ENCODE results near the gene BTBD6.

BTBD6 gene

DNA sequence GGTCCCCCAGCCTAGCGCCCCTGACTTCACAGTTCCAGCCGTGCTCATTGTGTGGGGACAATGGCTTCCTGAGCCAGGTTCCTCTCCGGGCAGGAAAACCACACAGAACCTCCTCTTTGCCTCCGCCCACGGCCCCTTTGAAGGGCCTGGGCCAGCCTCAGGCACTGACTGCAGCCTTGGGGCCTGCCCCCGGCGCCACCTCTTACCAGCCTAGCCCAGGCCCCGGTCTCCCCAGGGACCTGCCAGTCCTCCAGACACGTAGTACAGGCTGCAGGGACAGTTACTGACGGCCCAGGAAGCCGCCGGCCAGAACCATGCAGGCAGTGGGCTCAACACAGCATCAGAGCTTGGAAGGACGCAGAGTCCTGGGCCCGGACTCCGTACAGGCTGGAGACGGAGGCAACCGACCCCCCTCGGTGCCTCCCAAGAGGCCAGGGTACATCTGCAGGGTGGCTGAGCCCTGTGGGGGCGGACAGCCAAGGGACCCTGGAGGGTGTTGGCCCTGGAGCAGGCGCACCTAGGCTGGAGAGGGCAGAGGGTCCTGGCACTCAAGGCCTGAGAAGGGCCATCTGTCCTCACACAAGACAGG, 46.3 kb upstream of the BTBD6 start:
- CTCF ChIA-PET: interaction anchor here (0.5 to 2.0 kb wide), 7 partner anchors 16 to 1215 kb away, joined by 3 to 8 read pairs (median 3); partner anchors contain the start of gene NUDT14
- POLR2A ChIA-PET: no interaction called here

GRCh38 chr14:105203057-105203531, 45.2 kb upstream of the BTBD6 start:
- ChIA-PET CTCF (interaction anchor here (0.8 to 2.3 kb wide), 7 partner anchors 18 to 149 kb away, joined by 3 to 8 read pairs (median 3); partner anchors contain the start of gene NUDT14), POLR2A (no interaction called here)
- peak; percentile 85 for DNase-seq (ENCODE audit: extremely low spot score)
- TF ChIP-seq, protein P1, sequence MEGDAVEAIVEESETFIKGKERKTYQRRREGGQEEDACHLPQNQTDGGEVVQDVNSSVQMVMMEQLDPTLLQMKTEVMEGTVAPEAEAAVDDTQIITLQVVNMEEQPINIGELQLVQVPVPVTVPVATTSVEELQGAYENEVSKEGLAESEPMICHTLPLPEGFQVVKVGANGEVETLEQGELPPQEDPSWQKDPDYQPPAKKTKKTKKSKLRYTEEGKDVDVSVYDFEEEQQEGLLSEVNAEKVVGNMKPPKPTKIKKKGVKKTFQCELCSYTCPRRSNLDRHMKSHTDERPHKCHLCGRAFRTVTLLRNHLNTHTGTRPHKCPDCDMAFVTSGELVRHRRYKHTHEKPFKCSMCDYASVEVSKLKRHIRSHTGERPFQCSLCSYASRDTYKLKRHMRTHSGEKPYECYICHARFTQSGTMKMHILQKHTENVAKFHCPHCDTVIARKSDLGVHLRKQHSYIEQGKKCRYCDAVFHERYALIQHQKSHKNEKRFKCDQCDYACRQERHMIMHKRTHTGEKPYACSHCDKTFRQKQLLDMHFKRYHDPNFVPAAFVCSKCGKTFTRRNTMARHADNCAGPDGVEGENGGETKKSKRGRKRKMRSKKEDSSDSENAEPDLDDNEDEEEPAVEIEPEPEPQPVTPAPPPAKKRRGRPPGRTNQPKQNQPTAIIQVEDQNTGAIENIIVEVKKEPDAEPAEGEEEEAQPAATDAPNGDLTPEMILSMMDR (IDR thresholded peaks at IDR 0.05; ENCODE audit: control extremely low read depth, extremely low read depth, low read depth, missing control alignments): peak; percentile 91

More for the DNA sequence above, 46.3 kb upstream of the BTBD6 start:
- DNase-seq (ENCODE audit: extremely low spot score): peak; percentile 69
- TF ChIP-seq, protein P1 (IDR thresholded peaks at IDR 0.05; ENCODE audit: control extremely low read depth, extremely low read depth, low read depth, missing control alignments): no peak

DNA sequence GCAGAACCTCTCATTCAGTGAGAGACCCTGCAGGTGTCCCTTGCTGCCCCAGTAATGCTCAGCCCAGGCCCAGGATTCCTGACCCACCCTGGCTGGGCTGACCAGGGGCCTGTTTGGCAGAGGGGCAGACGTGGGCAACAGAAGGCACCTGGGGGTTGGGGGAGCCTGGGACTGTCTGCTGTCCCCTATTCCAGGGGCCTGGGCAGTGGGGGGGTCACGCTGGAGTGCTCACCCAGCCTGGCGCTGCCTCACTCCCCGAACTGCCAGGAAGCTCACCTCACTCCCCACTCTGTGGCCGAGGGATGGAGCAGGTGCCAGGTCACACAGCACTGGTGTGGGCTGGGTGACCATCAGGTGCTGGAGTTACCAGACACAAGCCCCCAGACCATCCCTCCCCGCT, 44.6 kb upstream of the BTBD6 start:
- ChIA-PET CTCF (interaction anchor here (0.8 to 2.3 kb wide), 7 partner anchors 17 to 148 kb away, joined by 3 to 8 read pairs (median 3); partner anchors contain the start of gene NUDT14), POLR2A (no interaction called here)
- no peak for DNase-seq (ENCODE audit: extremely low spot score)
- TF ChIP-seq, protein P1 (IDR thresholded peaks at IDR 0.05; ENCODE audit: control extremely low read depth, extremely low read depth, low read depth, missing control alignments): no peak

DNA sequence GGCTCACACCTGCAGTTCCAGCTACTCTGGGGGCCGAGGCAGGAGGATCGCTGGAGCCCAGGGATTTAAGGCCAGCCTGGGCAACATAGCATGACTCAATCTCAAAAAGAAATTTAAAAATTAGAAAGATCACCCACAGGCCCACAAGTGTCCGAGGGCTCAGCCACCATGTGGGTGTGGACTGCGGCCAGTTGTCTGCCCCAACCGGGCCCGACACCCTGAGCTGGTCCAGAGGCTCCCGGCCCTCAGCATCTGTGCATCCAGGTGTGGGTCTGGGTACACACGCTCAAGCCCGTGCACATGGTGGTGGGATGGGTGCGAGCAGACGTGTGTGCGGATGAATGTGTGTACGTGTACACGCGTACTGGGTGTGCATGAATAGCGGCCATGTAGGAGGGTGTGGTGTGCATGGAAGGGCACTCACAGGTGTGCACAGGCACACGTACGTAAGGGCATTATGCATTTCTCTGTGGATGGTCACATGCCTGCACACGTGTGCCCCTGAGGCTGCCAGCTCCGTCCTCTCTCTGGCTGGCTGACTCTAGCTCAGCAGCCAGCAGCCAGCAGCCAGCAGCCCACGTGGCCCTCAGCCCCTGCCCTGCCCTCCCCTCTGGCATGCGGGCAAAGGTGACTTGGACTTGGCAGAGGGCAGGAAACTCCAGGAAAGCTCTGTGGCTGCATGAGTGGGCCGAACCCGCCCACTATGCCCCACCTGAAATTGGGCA, 44.0 kb upstream of the BTBD6 start:
- ChIA-PET POLR2A (no interaction called here), CTCF (interaction anchor here (0.8 to 2.3 kb wide), 3 partner anchors 138 to 148 kb away, joined by 3 to 8 read pairs (median 3); no protein-coding TSS in a partner anchor)
- no peak for DNase-seq (ENCODE audit: extremely low spot score)
- TF ChIP-seq, protein P1 (IDR thresholded peaks at IDR 0.05; ENCODE audit: control extremely low read depth, extremely low read depth, low read depth, missing control alignments): no peak

GRCh38 chr14:105204931-105205672, 43.2 kb upstream of the BTBD6 start:
- DNase-seq (ENCODE audit: extremely low spot score): no peak
- POLR2A ChIA-PET: interaction anchor here (0.5 kb wide), 1 partner anchor 357 kb away, joined by 3 read pairs; no protein-coding TSS in a partner anchor
- TF ChIP-seq, protein P1 (IDR thresholded peaks at IDR 0.05; ENCODE audit: control extremely low read depth, extremely low read depth, low read depth, missing control alignments): no peak
- CTCF ChIA-PET: interaction anchor here (0.8 to 2.3 kb wide), 3 partner anchors 12 to 147 kb away, joined by 3 to 8 read pairs (median 3); no protein-coding TSS in a partner anchor
